ENCODE data around the gene PHF14. TPM values are rescaled to one million over a fixed set of nuclear protein-coding genes. Genes with fewer than 3 reads are reported as not detected.

PHF14 gene
- polyA plus RNA-seq, 2 of the 4 experiments (the other 2 are of a cell fraction) = 36.7 to 48.0 TPM

DNA sequence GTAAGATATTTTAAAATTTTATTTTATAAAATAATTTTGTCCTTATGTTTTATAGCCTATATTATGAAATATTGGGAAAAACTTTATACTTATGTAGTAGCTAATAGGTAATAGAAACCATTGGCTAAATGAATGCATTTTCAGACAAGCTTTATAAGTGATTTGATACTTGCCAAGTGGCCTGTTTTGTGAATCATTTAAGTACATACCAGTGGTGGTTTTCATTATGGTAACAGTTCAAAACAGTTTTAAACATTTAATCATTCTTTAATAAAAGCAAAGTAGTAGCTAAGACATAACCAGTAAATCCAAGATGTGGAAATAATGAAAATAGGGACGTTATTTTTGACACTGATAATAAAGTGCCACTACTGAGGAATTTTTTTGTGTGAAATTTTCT, 182.2 kb downstream of the PHF14 start:
- ChIA-PET CTCF (no interaction called here), POLR2A (no interaction called here)
- H3K4me3 ChIP-seq = no peak overlapping the region
- no peak overlapping the region for H3K27ac ChIP-seq
- ATAC-seq (no peak), FAIRE-seq (no peak), DNase-seq (ENCODE audit: low read depth in 1 of 2, low spot score in 1 of 2) (no peak)
- TF ChIP-seq RAD21 (conservative IDR thresholded peaks at IDR 0.05 in 1 of 2, IDR thresholded peaks at IDR 0.05 in 1 of 2) = no peak
- no peak for TF ChIP-seq BHLHE40 (IDR thresholded peaks at IDR 0.05; ENCODE audit: low read depth, low read length)
- no peak for TF ChIP-seq MAZ (IDR thresholded peaks at IDR 0.05; ENCODE audit: borderline replicate concordance, low read depth, low read length)
- no peak for TF ChIP-seq ZNF302 (CRISPR knock-in tag; IDR thresholded peaks at IDR 0.05)
- no peak for TF ChIP-seq FOXS1 (CRISPR knock-in tag; IDR thresholded peaks at IDR 0.05)
- TF ChIP-seq KDM1A (IDR thresholded peaks at IDR 0.05; ENCODE audit: low read depth) = no peak
- TF ChIP-seq POLR2AphosphoS2 (conservative IDR thresholded peaks at IDR 0.05; ENCODE audit: low read length) = no peak
- no peak for TF ChIP-seq RARB (CRISPR knock-in tag; IDR thresholded peaks at IDR 0.05)
- TF ChIP-seq, protein P1, sequence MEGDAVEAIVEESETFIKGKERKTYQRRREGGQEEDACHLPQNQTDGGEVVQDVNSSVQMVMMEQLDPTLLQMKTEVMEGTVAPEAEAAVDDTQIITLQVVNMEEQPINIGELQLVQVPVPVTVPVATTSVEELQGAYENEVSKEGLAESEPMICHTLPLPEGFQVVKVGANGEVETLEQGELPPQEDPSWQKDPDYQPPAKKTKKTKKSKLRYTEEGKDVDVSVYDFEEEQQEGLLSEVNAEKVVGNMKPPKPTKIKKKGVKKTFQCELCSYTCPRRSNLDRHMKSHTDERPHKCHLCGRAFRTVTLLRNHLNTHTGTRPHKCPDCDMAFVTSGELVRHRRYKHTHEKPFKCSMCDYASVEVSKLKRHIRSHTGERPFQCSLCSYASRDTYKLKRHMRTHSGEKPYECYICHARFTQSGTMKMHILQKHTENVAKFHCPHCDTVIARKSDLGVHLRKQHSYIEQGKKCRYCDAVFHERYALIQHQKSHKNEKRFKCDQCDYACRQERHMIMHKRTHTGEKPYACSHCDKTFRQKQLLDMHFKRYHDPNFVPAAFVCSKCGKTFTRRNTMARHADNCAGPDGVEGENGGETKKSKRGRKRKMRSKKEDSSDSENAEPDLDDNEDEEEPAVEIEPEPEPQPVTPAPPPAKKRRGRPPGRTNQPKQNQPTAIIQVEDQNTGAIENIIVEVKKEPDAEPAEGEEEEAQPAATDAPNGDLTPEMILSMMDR (IDR thresholded peaks at IDR 0.05) = no peak
- TF ChIP-seq MAX (IDR thresholded peaks at IDR 0.05) = no peak
- TF ChIP-seq CEBPB (IDR thresholded peaks at IDR 0.05) = no peak
- no peak for TF ChIP-seq CBX8 (IDR thresholded peaks at IDR 0.05)
- TF ChIP-seq ESRRA (IDR thresholded peaks at IDR 0.05; ENCODE audit: borderline replicate concordance, low read length) = no peak
- TF ChIP-seq, protein P2, sequence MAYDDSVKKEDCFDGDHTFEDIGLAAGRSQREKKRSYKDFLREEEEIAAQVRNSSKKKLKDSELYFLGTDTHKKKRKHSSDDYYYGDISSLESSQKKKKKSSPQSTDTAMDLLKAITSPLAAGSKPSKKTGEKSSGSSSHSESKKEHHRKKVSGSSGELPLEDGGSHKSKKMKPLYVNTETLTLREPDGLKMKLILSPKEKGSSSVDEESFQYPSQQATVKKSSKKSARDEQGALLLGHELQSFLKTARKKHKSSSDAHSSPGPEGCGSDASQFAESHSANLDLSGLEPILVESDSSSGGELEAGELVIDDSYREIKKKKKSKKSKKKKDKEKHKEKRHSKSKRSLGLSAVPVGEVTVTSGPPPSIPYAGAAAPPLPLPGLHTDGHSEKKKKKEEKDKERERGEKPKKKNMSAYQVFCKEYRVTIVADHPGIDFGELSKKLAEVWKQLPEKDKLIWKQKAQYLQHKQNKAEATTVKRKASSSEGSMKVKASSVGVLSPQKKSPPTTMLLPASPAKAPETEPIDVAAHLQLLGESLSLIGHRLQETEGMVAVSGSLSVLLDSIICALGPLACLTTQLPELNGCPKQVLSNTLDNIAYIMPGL (CRISPR knock-in tag; IDR thresholded peaks at IDR 0.05; ENCODE audit: borderline replicate concordance) = no peak
- TF ChIP-seq TP53 (CRISPR knock-in tag; IDR thresholded peaks at IDR 0.05) = no peak
- no peak for TF ChIP-seq JUN (IDR thresholded peaks at IDR 0.05)
- no peak for TF ChIP-seq SMC3 (IDR thresholded peaks at IDR 0.05)
- no peak for TF ChIP-seq POLR2A (IDR thresholded peaks at IDR 0.05; ENCODE audit: low read length)
- no peak for TF ChIP-seq REST (IDR thresholded peaks at IDR 0.05)
- TF ChIP-seq NPAS2 (CRISPR knock-in tag; IDR thresholded peaks at IDR 0.05; ENCODE audit: borderline replicate concordance) = no peak
- 93% methylated on average over 1 of the region's 1 CpG for WGBS (ENCODE audit: missing lambda C conversion rate)
- no peak overlapping the region for H3K4me2 ChIP-seq
- H3K9me3 ChIP-seq = no peaks in the 10 kb centered on the region
- no peaks in the 10 kb centered on the region for H3K4me1 ChIP-seq

GRCh38 chr7:11161499-11161898, 187.8 kb downstream of the PHF14 start:
- POLR2A ChIA-PET = no interaction called here
- Histone ChIP-seq H3K4me2 (no peak overlapping the region), H3K9me3 (no peaks in the 10 kb centered on the region), H3K4me1 (no peaks in the 10 kb centered on the region), H3K4me3 (no peak overlapping the region), H3K27ac (no peak overlapping the region)
- WGBS (ENCODE audit: missing lambda C conversion rate) = 83% methylated on average over 1 of the region's 1 CpG
- ATAC-seq = no peak
- CTCF ChIA-PET = no interaction called here
- DNase-seq (ENCODE audit: low read depth in 1 of 2, low spot score in 1 of 2) = no peak
- no peak for TF ChIP-seq REST (IDR thresholded peaks at IDR 0.05)
- TF ChIP-seq ZSCAN20 (CRISPR knock-in tag; IDR thresholded peaks at IDR 0.05) = no peak
- TF ChIP-seq FOSB (CRISPR knock-in tag; IDR thresholded peaks at IDR 0.05) = no peak
- no peak for TF ChIP-seq RNF2 (IDR thresholded peaks at IDR 0.05; ENCODE audit: borderline replicate concordance, low read depth)
- TF ChIP-seq GATA3 (IDR thresholded peaks at IDR 0.05; ENCODE audit: borderline replicate concordance) = no peak
- no peak for TF ChIP-seq SMC3 (IDR thresholded peaks at IDR 0.05)
- no peak for TF ChIP-seq NFE2L2 (conservative IDR thresholded peaks at IDR 0.05; ENCODE audit: low read length)
- no peak for TF ChIP-seq KDM1A (IDR thresholded peaks at IDR 0.05; ENCODE audit: low read depth)
- no peak for TF ChIP-seq CHD4 (IDR thresholded peaks at IDR 0.05; ENCODE audit: borderline replicate concordance)
- TF ChIP-seq BHLHE40 (IDR thresholded peaks at IDR 0.05; ENCODE audit: low read depth, low read length) = no peak
- TF ChIP-seq NPAS2 (CRISPR knock-in tag; IDR thresholded peaks at IDR 0.05; ENCODE audit: borderline replicate concordance) = no peak
- TF ChIP-seq RAD21 (conservative IDR thresholded peaks at IDR 0.05 in 1 of 2, IDR thresholded peaks at IDR 0.05 in 1 of 2) = no peak
- FAIRE-seq = no peak

All from A549 (cell line).